DMS114 treated with DMSO at 0.1 percent for 48 hours (cell line): ENCODE data around the gene KDM4E.
"Not testable (repeated sequence)": the region's sequence is repeated elsewhere in the genome, so short reads cannot be mapped to it uniquely, and the experiment has no call there.

Experiments used
- DNase-seq: peaks from one replicate; lab custom pipeline; 2025; ENCODE audit not compliant: unreplicated experiment; lab: John Stamatoyannopoulos, UW

Gene KDM4E

GRCh38 chr11:95049122-95049521, 24.1 kb downstream of the KDM4E start, which contains the start of gene KDM4F:
Gene KDM4F, plus strand, starts transcription at chr11:95049422.
- not testable (repeated sequence) for DNase-seq

GRCh38 chr11:95050595-95051202, 25.6 kb downstream of the KDM4E start:
- no peak for DNase-seq

GRCh38 chr11:95054356-95054755, 29.3 kb downstream of the KDM4E start:
- DNase-seq: no peak

GRCh38 chr11:95055283-95055897, 30.3 kb downstream of the KDM4E start:
- no peak for DNase-seq

GRCh38 chr11:95057959-95058358, 32.9 kb downstream of the KDM4E start:
- DNase-seq: no peak

GRCh38 chr11:95058621-95059020, 33.6 kb downstream of the KDM4E start:
- DNase-seq: no peak

GRCh38 chr11:95059046-95059445, 34.0 kb downstream of the KDM4E start:
- no peak for DNase-seq

GRCh38 chr11:95065336-95065735, 40.3 kb downstream of the KDM4E start:
- no peak for DNase-seq

GRCh38 chr11:95066716-95067038, 41.6 kb downstream of the KDM4E start, which contains the start of gene SRSF8:
Gene SRSF8, plus strand, starts transcription at chr11:95066919. Its CDS starts 308 bp downstream, at chr11:95067227.
- DNase-seq: no peak

- peak; percentile 43 for DNase-seq
Observed at GRCh38 chr11:95067039-95067840, 42.2 kb downstream of the KDM4E start.

GRCh38 chr11:95067841-95068219, 42.8 kb downstream of the KDM4E start:
- DNase-seq: no peak

- peak; percentile 74 for DNase-seq
Observed at GRCh38 chr11:95068549-95068948, 43.5 kb downstream of the KDM4E start.

- no peak for DNase-seq
Observed at GRCh38 chr11:95070471-95070870, 45.4 kb downstream of the KDM4E start.

GRCh38 chr11:95072948-95073347, 47.9 kb downstream of the KDM4E start:
- no peak for DNase-seq

- DNase-seq: no peak
Observed at GRCh38 chr11:95074792-95075563, 49.9 kb downstream of the KDM4E start.

- no peak for DNase-seq
Observed at GRCh38 chr11:95076416-95076815, 51.4 kb downstream of the KDM4E start.

GRCh38 chr11:95076981-95077380, 51.9 kb downstream of the KDM4E start:
- no peak for DNase-seq
